Left kidney (tissue), 2 donors: Measurements from ENCODE around the gene ZBTB5. TPM values are rescaled to one million over a fixed set of nuclear protein-coding genes. Genes with fewer than 3 reads are reported as not detected.
"Not testable (repeated sequence)": the region's sequence is repeated elsewhere in the genome, so short reads cannot be mapped to it uniquely, and the experiment has no call there.

ENCODE experiments used
- DNase-seq: peaks from one replicate; pipeline ENCODE4 v3.0.0-alpha.2; 2013
- polyA plus RNA-seq: library from polyadenylated mRNA; unstranded; fragments of 120-200 nt; gene quantifications from one replicate; pipeline ENCODE4 v1.2.1, GENCODE V29; 2013; ENCODE audit not compliant: insufficient read length

ZBTB5 gene
- polyA plus RNA-seq, 1 donor = 32.9 TPM

- DNase-seq = no peak
These were observed 26.7 kb upstream of the ZBTB5 start for GRCh38 chr9:37491939-37492338.

GRCh38 chr9:37486616-37487548 lies 21.6 kb upstream of the ZBTB5 start:
- no peak for DNase-seq

- DNase-seq = no peak
These were observed 21.0 kb upstream of the ZBTB5 start for GRCh38 chr9:37486256-37486615.

- DNase-seq = peak; percentile 89
These were observed 20.4 kb upstream of the ZBTB5 start, which contains the start of gene POLR1E for GRCh38 chr9:37485389-37486255. Gene POLR1E, plus strand, starts transcription at chr9:37485948. Its CDS starts 100 bp downstream, at chr9:37486048.

- no peak for DNase-seq
These were observed 15.5 kb upstream of the ZBTB5 start for GRCh38 chr9:37480759-37481158.

GRCh38 chr9:37477987-37478619 lies 12.9 kb upstream of the ZBTB5 start:
- DNase-seq = not testable (repeated sequence)

- DNase-seq = not testable (repeated sequence)
These were observed 12.2 kb upstream of the ZBTB5 start for GRCh38 chr9:37477443-37477842.

- DNase-seq = no peak
These were observed 11.7 kb upstream of the ZBTB5 start for GRCh38 chr9:37476930-37477329.

GRCh38 chr9:37474438-37474837 lies 9.2 kb upstream of the ZBTB5 start:
- DNase-seq = no peak

GRCh38 chr9:37473982-37474381 lies 8.7 kb upstream of the ZBTB5 start:
- not testable (repeated sequence) for DNase-seq

- peak; percentile 69 for DNase-seq
These were observed 6.9 kb upstream of the ZBTB5 start for GRCh38 chr9:37471942-37472684.

- no peak for DNase-seq
These were observed 3.4 kb upstream of the ZBTB5 start for GRCh38 chr9:37468620-37469019.

- DNase-seq = not testable (repeated sequence)
These were observed 2.3 kb upstream of the ZBTB5 start for GRCh38 chr9:37467530-37467929.

- peak; percentile 71 for DNase-seq
These were observed 923 bp upstream of the ZBTB5 start for GRCh38 chr9:37466037-37466709.

GRCh38 chr9:37464426-37465248 lies 613 bp downstream of the ZBTB5 start:
- no peak for DNase-seq

GRCh38 chr9:37464006-37464405 lies 1.2 kb downstream of the ZBTB5 start:
- no peak for DNase-seq

- no peak for DNase-seq
These were observed 8.4 kb downstream of the ZBTB5 start for GRCh38 chr9:37456817-37457216.

GRCh38 chr9:37455884-37456647 lies 9.2 kb downstream of the ZBTB5 start:
- DNase-seq = no peak

- DNase-seq = no peak
These were observed 11.0 kb downstream of the ZBTB5 start for GRCh38 chr9:37454238-37454637.
